OCI-LY3 (cell line): ENCODE results near the gene SERINC2.

Experiments used
- H2AFZ ChIP-seq: fragments of 200-600, 300-600 bp; shearing (Covaris generic); 2 replicates; pipeline ENCODE4 v1.6.0; 2014; ENCODE audit warnings: antibody characterized with exemption, low read depth, low read length
- H3K27ac ChIP-seq: fragments of 200-600, 300-600 bp; sonication (generic); 2 replicates; pipeline ENCODE4 v1.5.1; 2014; ENCODE audit warnings: mild to moderate bottlenecking, low read length, moderate library complexity, mixed read lengths
- H3K27me3 ChIP-seq: fragments of 200-600, 300-600 bp; sonication (generic); 2 replicates; pipeline ENCODE4 v1.6.1; 2014; ENCODE audit warnings: low read depth, low read length, mixed read lengths
- H3K36me3 ChIP-seq: fragments of 200-600, 300-600 bp; sonication (generic); replicated peaks from 2 replicates; pipeline ENCODE3; 2014; ENCODE audit warnings: low read depth, low read length, mixed read lengths
- H3K4me1 ChIP-seq: fragments of 300-600, 200-600 bp; sonication (generic); 2 replicates; pipeline ENCODE4 v1.6.1; 2014; ENCODE audit warnings: low read length, mixed read lengths
- H3K4me2 ChIP-seq: fragments of 200-600, 300-600 bp; sonication (generic); 2 replicates; pipeline ENCODE4 v1.6.1; 2014; ENCODE audit warnings: low read length, mixed read lengths
- H3K4me3 ChIP-seq: fragments of 300-600, 200-600 bp; sonication (generic); 2 replicates; pipeline ENCODE4 v1.5.1; 2014; ENCODE audit warnings: antibody characterized with exemption, mild to moderate bottlenecking, low read length, moderate library complexity
- H3K79me2 ChIP-seq: fragments of 300-600, 200-600 bp; shearing (Covaris generic); 2 replicates; pipeline ENCODE4 v1.6.1; 2014; ENCODE audit warnings: mild to moderate bottlenecking, low read length, mixed read lengths
- H3K9ac ChIP-seq: fragments of 300-600, 200-600 bp; shearing (Covaris generic); 2 replicates; pipeline ENCODE4 v1.6.0; 2014; ENCODE audit warnings: mild to moderate bottlenecking, low read length, moderate library complexity
- H3K9me3 ChIP-seq: fragments of 200-600, 300-600 bp; shearing (Covaris generic); 2 replicates; pipeline ENCODE4 v1.6.1; 2014; ENCODE audit warnings: low read length, mixed read lengths; ENCODE audit not compliant: insufficient read depth
- H4K20me1 ChIP-seq: fragments of 200-600, 300-600 bp; sonication (generic); 2 replicates; pipeline ENCODE4 v1.6.1; 2016; ENCODE audit warnings: low read length, mixed read lengths; ENCODE audit not compliant: insufficient read depth
- CTCF ChIP-seq: fragments of 200-600, 300-600 bp; sonication (generic); IDR thresholded peaks from 2 replicates; pipeline ENCODE4 v1.5.1; 2014; ENCODE audit warnings: antibody characterized with exemption, low read length, low read depth
- EZH2phosphoT487 ChIP-seq: fragments of 200-600 bp; shearing (Covaris generic); IDR thresholded peaks from 2 replicates; pipeline ENCODE4 v1.6.1; 2018; ENCODE audit warnings: antibody characterized with exemption, mixed run types, low read depth

SERINC2 gene

DNA sequence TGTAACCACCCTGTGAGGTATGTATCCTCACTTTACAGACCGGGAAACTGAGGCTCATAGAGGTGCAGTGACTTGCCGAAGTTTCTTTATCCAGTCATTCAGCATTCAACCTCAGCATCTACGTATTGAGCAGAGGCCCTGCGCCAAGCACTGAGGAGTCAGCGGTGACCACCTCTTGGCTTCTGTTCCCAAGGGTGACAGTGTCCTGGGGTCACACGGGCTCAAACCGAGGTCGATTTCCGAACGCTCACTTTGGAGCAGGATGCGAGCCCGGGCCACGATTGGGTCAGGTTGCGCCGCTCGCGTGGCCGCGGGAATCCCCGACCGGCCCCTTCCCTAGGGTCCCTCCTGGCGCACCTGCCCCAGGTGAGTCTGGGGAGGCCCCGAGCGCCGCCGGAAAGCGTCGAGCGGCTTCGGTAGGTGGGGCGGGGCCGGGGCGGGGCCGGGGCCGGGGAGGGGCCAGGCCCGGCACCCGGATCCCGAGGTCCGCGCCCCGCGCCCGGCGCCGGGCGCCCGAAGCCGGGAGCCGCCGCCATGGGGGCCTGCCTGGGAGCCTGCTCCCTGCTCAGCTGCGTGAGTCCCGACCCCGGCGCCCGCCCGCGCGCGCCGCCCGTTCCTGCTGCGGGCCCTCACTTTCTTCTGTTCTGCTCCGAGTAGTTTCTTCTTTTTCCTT is at the start of gene SERINC2:
TSS of gene SERINC2 (plus strand) at position 482 of the 673 bp plus-strand sequence. CDS start at position 535, 53 bp downstream.
- H3K36me3 ChIP-seq, result no peaks in the 10 kb centered on the region
- no peaks in the 10 kb centered on the region for H3K79me2 ChIP-seq
- peak within 1 kb of the TSS; percentile 74 for H3K9ac ChIP-seq
- H4K20me1 ChIP-seq, result no peaks in the 10 kb centered on the region
- peaks cover 2% of the 10 kb centered on the region; the same call in 1 of the 2 replicates for H3K4me1 ChIP-seq
- peak within 1 kb of the TSS; percentile 83; the same call in 1 of the 2 replicates for H2AFZ ChIP-seq
- H3K4me3 ChIP-seq, result peak within 1 kb of the TSS; percentile 93
- TF ChIP-seq CTCF (no peak), EZH2phosphoT487 (no peak)
- H3K9me3 ChIP-seq, result no peaks in the 10 kb centered on the region
- H3K27me3 ChIP-seq, result peaks cover 8% of the 10 kb centered on the region
- peak within 1 kb of the TSS; percentile 94 for H3K4me2 ChIP-seq
- H3K27ac ChIP-seq, result no peak within 1 kb of the TSS

- no peak overlapping the region for H3K27ac ChIP-seq
- no peaks in the 10 kb centered on the region for H4K20me1 ChIP-seq
- no peaks in the 10 kb centered on the region for H3K79me2 ChIP-seq
- no peaks in the 10 kb centered on the region for H3K9me3 ChIP-seq
- H2AFZ ChIP-seq, result no peak overlapping the region
- no peaks in the 10 kb centered on the region for H3K4me1 ChIP-seq
- H3K36me3 ChIP-seq, result no peaks in the 10 kb centered on the region
- no peak overlapping the region for H3K9ac ChIP-seq
- no peaks in the 10 kb centered on the region for H3K27me3 ChIP-seq
- no peak overlapping the region for H3K4me3 ChIP-seq
- TF ChIP-seq EZH2phosphoT487 (no peak), CTCF (no peak)
- no peak overlapping the region for H3K4me2 ChIP-seq
Measured at GRCh38 chr1:31364561-31365250, 48.3 kb upstream of the SERINC2 start.

GRCh38 chr1:31366796-31367195 is 46.2 kb upstream of the SERINC2 start:
- no peaks in the 10 kb centered on the region for H3K4me1 ChIP-seq
- no peaks in the 10 kb centered on the region for H3K27me3 ChIP-seq
- no peaks in the 10 kb centered on the region for H4K20me1 ChIP-seq
- H2AFZ ChIP-seq, result no peak overlapping the region
- no peaks in the 10 kb centered on the region for H3K9me3 ChIP-seq
- no peak overlapping the region for H3K9ac ChIP-seq
- H3K4me2 ChIP-seq, result no peak overlapping the region
- H3K27ac ChIP-seq, result no peak overlapping the region
- TF ChIP-seq EZH2phosphoT487, result no peak
- no peak for TF ChIP-seq CTCF
- H3K36me3 ChIP-seq, result no peaks in the 10 kb centered on the region
- H3K4me3 ChIP-seq, result no peak overlapping the region
- H3K79me2 ChIP-seq, result no peaks in the 10 kb centered on the region

DNA sequence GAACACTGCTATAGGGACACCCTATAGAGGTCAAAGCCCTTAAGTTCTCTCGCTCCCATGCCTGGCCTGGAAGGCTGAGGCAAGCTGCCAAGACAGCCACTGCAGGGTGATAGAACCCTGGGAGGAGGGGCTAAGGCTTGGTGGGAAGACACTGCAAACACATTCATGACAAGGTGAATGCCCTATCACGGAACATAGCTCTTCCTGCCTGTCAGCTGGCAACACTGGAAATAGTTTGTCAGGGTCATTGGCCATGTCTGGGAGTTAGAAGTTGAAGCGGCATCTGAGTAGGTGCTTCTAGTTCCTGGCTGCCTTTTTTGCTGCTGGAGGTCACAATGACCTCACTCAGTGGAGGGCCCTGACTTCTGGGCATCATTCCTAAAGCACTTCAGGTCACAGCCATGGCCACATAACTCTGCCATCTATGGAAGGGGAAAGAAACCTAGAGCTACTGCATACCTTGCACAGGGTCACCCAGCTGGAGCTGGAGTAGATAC is 44.4 kb upstream of the SERINC2 start:
- Histone ChIP-seq H4K20me1 (no peaks in the 10 kb centered on the region), H2AFZ (no peak overlapping the region), H3K27me3 (no peaks in the 10 kb centered on the region), H3K4me2 (no peak overlapping the region), H3K4me3 (no peak overlapping the region), H3K9me3 (no peaks in the 10 kb centered on the region), H3K36me3 (no peaks in the 10 kb centered on the region), H3K27ac (no peak overlapping the region), H3K9ac (no peak overlapping the region), H3K4me1 (no peaks in the 10 kb centered on the region), H3K79me2 (no peaks in the 10 kb centered on the region)
- no peak for TF ChIP-seq CTCF
